AG04449 (cell line): ENCODE measurements around the gene OR4Q2.

Experiments used
- CTCF ChIA-PET: fragments of 350-600 bp; formaldehyde crosslinking; extraction: SDS; loops from one replicate; lab custom pipeline; 2021; ENCODE audit warnings: antibody characterized with exemption; lab: Yijun Ruan, JAX
- POLR2A ChIA-PET: fragments of 400-600, 350-600 bp; formaldehyde crosslinking; extraction: SDS; loops from one replicate; lab custom pipeline; 2020; ENCODE audit warnings: antibody characterized with exemption, inconsistent platforms; lab: Yijun Ruan, JAX
- DNase-seq: peaks from one replicate; pipeline ENCODE4 v3.0.0-alpha.2; 2010; ENCODE audit warnings: low read depth, low spot score
- H3K4me3 ChIP-seq: 2 replicates; pipeline ENCODE4 v1.5.1; 2011; ENCODE audit warnings: low read depth, mild to moderate bottlenecking, control low read depth, low read length
- TF ChIP-seq, protein P1 (sequence below): IDR thresholded peaks from one replicate; pipeline ENCODE4 v1.5.1; 2011; ENCODE audit warnings: mild to moderate bottlenecking, moderate library complexity, low read length, control low read depth, inconsistent platforms; ENCODE audit not compliant: insufficient read depth; ENCODE audit errors: missing control alignments

The OR4Q2 gene

DNA sequence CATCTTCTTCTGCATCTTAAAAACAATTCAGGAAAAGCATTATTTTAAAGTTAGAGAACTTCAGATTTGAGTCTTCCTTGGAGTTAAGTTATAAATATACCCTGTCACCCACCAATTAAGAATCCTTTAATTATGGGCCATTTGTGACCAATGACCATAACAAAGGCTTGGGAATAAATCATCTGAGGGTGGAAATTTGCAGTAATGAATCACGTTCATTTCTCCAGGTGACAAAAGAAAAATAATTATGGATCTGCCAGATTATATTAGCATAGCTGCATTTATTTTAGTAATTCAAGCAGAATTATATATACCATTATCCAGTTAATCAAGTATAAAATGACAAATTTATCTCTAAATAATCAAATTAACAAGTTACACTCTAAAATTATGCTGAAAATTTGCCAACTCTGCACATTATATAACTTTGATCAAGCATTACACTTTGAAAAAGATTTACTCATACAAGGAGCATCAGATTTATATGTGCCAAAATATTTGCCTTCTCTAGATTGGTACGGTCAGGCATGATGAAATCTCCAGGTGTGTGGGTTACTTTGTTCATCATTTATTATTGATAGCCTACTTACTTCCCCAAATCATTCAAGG, 17.4 kb downstream of the OR4Q2 start, which contains the start of gene OR4K14:
TSS of gene OR4K14 (minus strand) at position 51 of the 609 bp plus-strand sequence. CDS start 4,114 bp downstream, outside the sequence.
- POLR2A ChIA-PET = no interaction called here
- DNase-seq = no peak
- TF ChIP-seq, protein P1, sequence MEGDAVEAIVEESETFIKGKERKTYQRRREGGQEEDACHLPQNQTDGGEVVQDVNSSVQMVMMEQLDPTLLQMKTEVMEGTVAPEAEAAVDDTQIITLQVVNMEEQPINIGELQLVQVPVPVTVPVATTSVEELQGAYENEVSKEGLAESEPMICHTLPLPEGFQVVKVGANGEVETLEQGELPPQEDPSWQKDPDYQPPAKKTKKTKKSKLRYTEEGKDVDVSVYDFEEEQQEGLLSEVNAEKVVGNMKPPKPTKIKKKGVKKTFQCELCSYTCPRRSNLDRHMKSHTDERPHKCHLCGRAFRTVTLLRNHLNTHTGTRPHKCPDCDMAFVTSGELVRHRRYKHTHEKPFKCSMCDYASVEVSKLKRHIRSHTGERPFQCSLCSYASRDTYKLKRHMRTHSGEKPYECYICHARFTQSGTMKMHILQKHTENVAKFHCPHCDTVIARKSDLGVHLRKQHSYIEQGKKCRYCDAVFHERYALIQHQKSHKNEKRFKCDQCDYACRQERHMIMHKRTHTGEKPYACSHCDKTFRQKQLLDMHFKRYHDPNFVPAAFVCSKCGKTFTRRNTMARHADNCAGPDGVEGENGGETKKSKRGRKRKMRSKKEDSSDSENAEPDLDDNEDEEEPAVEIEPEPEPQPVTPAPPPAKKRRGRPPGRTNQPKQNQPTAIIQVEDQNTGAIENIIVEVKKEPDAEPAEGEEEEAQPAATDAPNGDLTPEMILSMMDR = no peak
- CTCF ChIA-PET = no interaction called here
- H3K4me3 ChIP-seq = no peak within 1 kb of the TSS

DNA sequence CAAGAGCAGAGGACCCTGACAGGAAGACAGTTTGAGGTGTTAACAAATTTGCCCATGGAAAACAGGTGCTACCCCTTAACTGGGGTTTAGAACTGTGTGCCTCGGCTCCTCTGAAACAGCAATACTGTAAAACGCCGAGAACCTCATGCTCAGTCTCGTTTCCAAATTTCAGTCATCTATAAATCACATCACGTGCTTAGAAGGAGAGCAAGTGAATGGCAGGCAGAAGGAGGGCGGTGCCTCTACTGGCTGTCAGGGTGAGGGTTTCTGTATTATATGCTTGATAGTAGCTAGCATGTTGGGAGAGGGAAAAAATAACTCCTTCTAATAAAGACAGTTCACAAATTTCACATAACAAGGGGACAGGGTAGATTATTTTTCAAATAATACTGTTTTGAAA, 29.1 kb downstream of the OR4Q2 start:
- CTCF ChIA-PET = no interaction called here
- no peak for DNase-seq
- TF ChIP-seq, protein P1 = no peak
- POLR2A ChIA-PET = no interaction called here
- no peak overlapping the region for H3K4me3 ChIP-seq

DNA sequence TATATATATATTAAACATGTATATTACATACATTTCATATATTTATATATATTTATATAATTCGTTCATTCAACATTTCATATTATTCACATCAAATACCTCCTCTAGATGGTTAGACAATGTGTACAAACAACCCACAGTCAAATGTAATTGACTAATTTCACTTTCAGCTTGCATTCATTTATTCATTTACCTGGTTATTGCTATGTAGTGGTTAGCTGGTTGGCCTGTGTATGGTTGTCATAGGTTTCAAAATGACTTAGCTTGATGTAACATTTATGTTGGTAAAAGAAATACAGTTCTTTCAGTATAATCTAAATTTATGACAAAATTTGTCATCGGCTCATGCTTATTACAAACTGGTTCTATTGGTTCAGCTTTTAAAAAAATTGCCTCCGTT, 33.5 kb downstream of the OR4Q2 start:
- ChIA-PET POLR2A (no interaction called here), CTCF (no interaction called here)
- TF ChIP-seq, protein P1 = no peak
- DNase-seq = no peak
- H3K4me3 ChIP-seq = no peak overlapping the region

DNA sequence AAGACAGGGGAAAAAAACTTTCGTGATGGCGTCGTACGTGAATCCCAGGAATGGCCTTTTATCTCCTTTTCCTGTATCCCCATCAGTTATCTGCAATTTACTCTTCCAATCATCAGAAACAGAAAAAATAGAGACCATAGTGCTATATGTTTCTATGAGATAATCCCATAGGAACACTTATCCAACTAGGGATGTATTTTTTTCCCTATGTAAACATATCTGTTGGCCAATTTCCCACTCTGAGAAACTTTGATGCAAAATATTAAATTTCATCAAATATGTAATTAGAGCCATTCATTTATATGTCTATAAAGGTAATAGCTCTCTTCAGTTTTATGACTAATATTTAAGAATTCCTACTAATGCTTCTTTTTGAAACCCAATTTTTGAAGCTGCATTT, 34.0 kb downstream of the OR4Q2 start, which contains the start of gene OR4K13:
TSS of gene OR4K13 (minus strand) at position 101 of the 400 bp plus-strand sequence. CDS start 1,280 bp downstream, outside the sequence.
- ChIA-PET CTCF (no interaction called here), POLR2A (no interaction called here)
- H3K4me3 ChIP-seq = no peak within 1 kb of the TSS
- DNase-seq = no peak
- TF ChIP-seq, protein P1 = no peak

DNA sequence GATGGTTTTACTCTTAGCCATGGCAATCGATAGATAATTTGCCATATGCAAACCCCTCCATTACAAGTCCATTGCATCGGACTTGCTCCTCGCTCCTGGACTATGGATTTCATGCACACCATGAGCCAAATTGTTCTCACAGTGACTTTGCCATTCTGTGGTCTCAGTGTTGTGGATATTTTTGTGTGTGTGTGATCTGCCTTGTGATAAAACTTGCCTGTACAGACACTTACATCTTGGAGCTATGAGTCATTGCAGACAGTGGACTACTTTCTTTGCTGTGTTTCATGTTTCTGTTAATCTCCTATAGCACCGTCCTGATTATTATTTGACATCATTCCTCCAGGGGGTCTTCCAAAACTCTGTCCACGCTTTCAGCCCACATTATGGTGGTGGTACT, 42.3 kb downstream of the OR4Q2 start:
- CTCF ChIA-PET = no interaction called here
- POLR2A ChIA-PET = no interaction called here
- DNase-seq = no peak
- no peak overlapping the region for H3K4me3 ChIP-seq
- TF ChIP-seq, protein P1 = no peak

DNA sequence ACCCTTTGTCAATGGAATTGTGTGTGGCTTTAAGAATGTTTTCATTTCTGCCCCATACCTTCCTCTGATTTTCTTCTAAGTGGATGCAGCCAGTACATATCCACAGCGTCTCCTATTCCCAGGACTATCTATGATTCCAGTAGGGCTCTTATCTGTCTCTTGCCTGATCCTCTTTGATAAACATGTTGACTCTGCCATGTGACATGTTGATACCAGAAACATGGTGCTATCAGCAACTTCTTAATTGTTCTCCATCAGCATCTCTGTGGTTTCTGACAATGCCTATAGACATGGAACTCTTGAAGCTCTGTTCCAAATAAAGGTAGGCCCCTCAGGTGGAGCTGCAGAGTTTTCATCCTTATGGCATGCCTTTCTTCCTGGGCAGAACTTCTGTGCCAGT, 46.2 kb downstream of the OR4Q2 start:
- H3K4me3 ChIP-seq = no peak overlapping the region
- TF ChIP-seq, protein P1 = no peak
- ChIA-PET POLR2A (no interaction called here), CTCF (no interaction called here)
- no peak for DNase-seq
